Activated B cell treated with CpG ODN at 0.5 μM for 24 hours (primary cell): ENCODE results near the gene IFI44L. TPM values are rescaled to one million over a fixed set of nuclear protein-coding genes. Genes with fewer than 3 reads are reported as not detected.
A peak's percentile ranks its signal among the peaks of the same experiment; 100 is the strongest.

Source experiments
- ATAC-seq: fragments of 200-7000 bp; cut with Tn5 transposase; one replicate; pipeline ENCODE4 v1.10.0; 2021; ENCODE audit warnings: low read depth, mild to moderate bottlenecking, moderate library complexity
- CTCF ChIA-PET: fragments of 350-600 bp; sonication (Branson Sonifier 250); formaldehyde crosslinking; loops from one replicate; lab custom pipeline; 2021; ENCODE audit warnings: antibody characterized with exemption; lab: Charles Lee
- POLR2A ChIA-PET: fragments of 350-600 bp; sonication (Branson Sonifier 250); formaldehyde crosslinking; loops from one replicate; lab custom pipeline; 2021; ENCODE audit warnings: antibody characterized with exemption; lab: Charles Lee
- DNase-seq: peaks from one replicate; pipeline ENCODE4 v3.0.0; 2022
- H3K27ac Mint-ChIP-seq: one replicate; pipeline ENCODE4 v1.8.0; 2020; ENCODE audit warnings: mixed read lengths
- H3K27me3 Mint-ChIP-seq: one replicate; pipeline ENCODE4 v1.8.0; 2021; ENCODE audit warnings: mixed read lengths
- H3K36me3 Mint-ChIP-seq: one replicate; pipeline ENCODE4 v1.8.0; 2021; ENCODE audit warnings: low read depth, mixed read lengths
- H3K4me1 Mint-ChIP-seq: one replicate; pipeline ENCODE4 v1.8.0; 2021; ENCODE audit warnings: mixed read lengths
- H3K4me3 Mint-ChIP-seq: one replicate; pipeline ENCODE4 v1.8.0; 2020; ENCODE audit warnings: mild to moderate bottlenecking, mixed read lengths
- H3K9me3 Mint-ChIP-seq: one replicate; pipeline ENCODE4 v1.8.0; 2020; ENCODE audit warnings: mixed read lengths
- intact Hi-C: fragments of 100-400 bp; cut with micrococcal nuclease; formaldehyde crosslinking; loops from one replicate; pipeline ENCODE4 v1.15.1; 2024
- total RNA-seq: library from RNA; stranded (reverse); gene quantifications from 2 replicates; pipeline ENCODE4 v1.2.3, GENCODE V29; 2022
- TF ChIP-seq, protein P1 (sequence below): fragments of 200-600 bp; IDR thresholded peaks from one replicate; pipeline ENCODE4 v1.8.0; 2022; ENCODE audit warnings: antibody characterized with exemption, mild to moderate bottlenecking

IFI44L gene
- total RNA-seq, 1 donor from 2014 or later, result 3.6 TPM

DNA sequence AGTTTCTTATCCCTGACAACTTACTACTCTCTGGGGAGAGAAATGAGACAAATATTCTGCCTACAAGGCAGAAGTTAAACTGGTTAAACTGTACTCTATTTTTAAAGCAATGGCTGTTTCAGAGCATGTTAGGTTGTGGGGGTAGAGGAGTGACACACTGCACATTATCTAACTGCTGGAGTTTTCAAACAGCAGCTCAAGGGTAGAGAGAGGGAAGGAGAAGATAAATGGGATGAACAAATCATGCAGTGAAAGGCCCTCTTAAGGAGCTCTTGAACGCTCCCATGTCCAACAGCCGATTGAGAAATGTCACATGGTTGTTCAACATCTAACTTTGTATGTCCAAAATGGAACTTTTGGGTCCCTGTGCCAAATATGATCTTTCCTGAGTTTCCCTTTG lies 14.0 kb upstream of the IFI44L start:
- ChIA-PET CTCF (interaction anchor here (2.3 kb wide), 1 partner anchor 475 kb away, joined by 12 read pairs; no protein-coding TSS in a partner anchor), POLR2A (no interaction called here)
- Mint-ChIP-seq H3K27me3 (peaks cover 9% of the 10 kb centered on the region), H3K4me1 (no peaks in the 10 kb centered on the region), H3K27ac (no peak overlapping the region), H3K36me3 (no peaks in the 10 kb centered on the region), H3K4me3 (no peak overlapping the region), H3K9me3 (no peaks in the 10 kb centered on the region)
- intact Hi-C loops, result no loop called here
- TF ChIP-seq, protein P1, sequence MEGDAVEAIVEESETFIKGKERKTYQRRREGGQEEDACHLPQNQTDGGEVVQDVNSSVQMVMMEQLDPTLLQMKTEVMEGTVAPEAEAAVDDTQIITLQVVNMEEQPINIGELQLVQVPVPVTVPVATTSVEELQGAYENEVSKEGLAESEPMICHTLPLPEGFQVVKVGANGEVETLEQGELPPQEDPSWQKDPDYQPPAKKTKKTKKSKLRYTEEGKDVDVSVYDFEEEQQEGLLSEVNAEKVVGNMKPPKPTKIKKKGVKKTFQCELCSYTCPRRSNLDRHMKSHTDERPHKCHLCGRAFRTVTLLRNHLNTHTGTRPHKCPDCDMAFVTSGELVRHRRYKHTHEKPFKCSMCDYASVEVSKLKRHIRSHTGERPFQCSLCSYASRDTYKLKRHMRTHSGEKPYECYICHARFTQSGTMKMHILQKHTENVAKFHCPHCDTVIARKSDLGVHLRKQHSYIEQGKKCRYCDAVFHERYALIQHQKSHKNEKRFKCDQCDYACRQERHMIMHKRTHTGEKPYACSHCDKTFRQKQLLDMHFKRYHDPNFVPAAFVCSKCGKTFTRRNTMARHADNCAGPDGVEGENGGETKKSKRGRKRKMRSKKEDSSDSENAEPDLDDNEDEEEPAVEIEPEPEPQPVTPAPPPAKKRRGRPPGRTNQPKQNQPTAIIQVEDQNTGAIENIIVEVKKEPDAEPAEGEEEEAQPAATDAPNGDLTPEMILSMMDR, result no peak
- no peak for DNase-seq
- no peak for ATAC-seq

DNA sequence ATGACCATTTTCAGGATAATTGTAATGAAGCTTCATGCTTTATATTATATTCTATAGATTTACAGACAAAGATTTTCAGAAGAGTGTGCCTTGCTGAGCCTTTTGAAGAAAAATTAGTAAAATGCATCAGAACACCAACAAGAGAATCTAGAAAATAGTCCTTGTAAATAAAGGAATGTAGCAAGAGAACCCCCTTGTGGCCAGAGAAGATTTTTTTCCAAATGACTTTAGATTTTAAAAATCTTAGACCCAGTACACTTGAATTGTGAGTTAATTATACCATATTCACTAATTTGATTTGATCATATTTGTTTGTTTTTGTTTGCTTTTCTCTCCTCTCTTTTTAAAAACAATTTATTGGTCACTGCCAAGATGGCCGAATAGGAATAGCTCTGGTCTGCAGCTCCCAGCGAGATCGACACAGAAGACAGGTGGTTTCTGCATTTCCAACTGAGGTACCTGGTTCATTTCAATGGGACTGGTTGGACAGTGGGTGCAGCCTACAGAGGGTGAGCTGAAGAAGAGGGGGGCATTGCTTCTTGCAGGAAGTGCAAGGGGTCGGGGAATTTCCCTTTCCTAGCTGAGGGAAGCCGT lies 12.8 kb upstream of the IFI44L start:
- intact Hi-C loops, result loop anchor here (1.0 kb wide), 1 partner anchor 477 kb away; no protein-coding TSS in a partner anchor
- Mint-ChIP-seq H3K27ac (no peak overlapping the region), H3K27me3 (peaks cover 9% of the 10 kb centered on the region), H3K4me3 (no peak overlapping the region), H3K9me3 (no peaks in the 10 kb centered on the region), H3K4me1 (no peaks in the 10 kb centered on the region), H3K36me3 (no peaks in the 10 kb centered on the region)
- ChIA-PET POLR2A (no interaction called here), CTCF (interaction anchor here (0.9 to 2.3 kb wide), 4 partner anchors 10 to 476 kb away, joined by 3 to 12 read pairs (median 5); no protein-coding TSS in a partner anchor)
- DNase-seq, result no peak
- TF ChIP-seq, protein P1, result no peak
- no peak for ATAC-seq

- no peaks in the 10 kb centered on the region for H3K36me3 Mint-ChIP-seq
- intact Hi-C loops, result loop anchor here (1.0 kb wide), 1 partner anchor 478 kb away; no protein-coding TSS in a partner anchor
- no peak for DNase-seq
Observed at GRCh38 chr1:78607944-78608343, 12.3 kb upstream of the IFI44L start.

GRCh38 chr1:78617615-78618026 lies 2.6 kb upstream of the IFI44L start:
- peak overlapping the region; percentile 37 for H3K27ac Mint-ChIP-seq
- H3K36me3 Mint-ChIP-seq, result no peaks in the 10 kb centered on the region
- H3K9me3 Mint-ChIP-seq, result no peaks in the 10 kb centered on the region
- ATAC-seq (peak; percentile 71), DNase-seq (no peak)
- peaks cover 36% of the 10 kb centered on the region for H3K4me1 Mint-ChIP-seq
- ChIA-PET CTCF (interaction anchor here (0.7 to 2.0 kb wide), 12 partner anchors 9 to 486 kb away, joined by 3 to 26 read pairs (median 6); no protein-coding TSS in a partner anchor), POLR2A (interaction anchor here (0.7 kb wide), 1 partner anchor 15 kb away, joined by 3 read pairs; no protein-coding TSS in a partner anchor)
- TF ChIP-seq, protein P1, result no peak
- no peak overlapping the region for H3K4me3 Mint-ChIP-seq
- intact Hi-C loops, result loop anchor here (1.0 to 5.0 kb wide), 3 partner anchors 59 to 735 kb away; no protein-coding TSS in a partner anchor
- no peaks in the 10 kb centered on the region for H3K27me3 Mint-ChIP-seq

More at GRCh38 chr1:78607944-78608343, 12.3 kb upstream of the IFI44L start:
- Mint-ChIP-seq H3K4me3 (no peak overlapping the region), H3K27ac (no peak overlapping the region), H3K4me1 (no peaks in the 10 kb centered on the region), H3K27me3 (peaks cover 9% of the 10 kb centered on the region), H3K9me3 (no peaks in the 10 kb centered on the region)
- ATAC-seq, result no peak
- ChIA-PET CTCF (interaction anchor here (0.9 to 2.3 kb wide), 4 partner anchors 10 to 477 kb away, joined by 3 to 12 read pairs (median 5); no protein-coding TSS in a partner anchor), POLR2A (no interaction called here)
- TF ChIP-seq, protein P1, result no peak

- intact Hi-C loops, result loop anchor here (5.0 kb wide), 1 partner anchor 472 kb away; no protein-coding TSS in a partner anchor
- Mint-ChIP-seq H3K9me3 (no peaks in the 10 kb centered on the region), H3K27me3 (no peaks in the 10 kb centered on the region), H3K4me3 (no peak overlapping the region), H3K4me1 (peaks cover 47% of the 10 kb centered on the region), H3K36me3 (no peaks in the 10 kb centered on the region), H3K27ac (peak overlapping the region; percentile 61)
- ATAC-seq (no peak), DNase-seq (no peak)
- ChIA-PET POLR2A (no interaction called here), CTCF (interaction anchor here (1.1 to 2.4 kb wide), 2 partner anchors 11 to 57 kb away, joined by 3 to 13 read pairs; no protein-coding TSS in a partner anchor)
- TF ChIP-seq, protein P1, result no peak
Observed at GRCh38 chr1:78619032-78619431, 1.2 kb upstream of the IFI44L start.
